Loucy (cell line): ENCODE measurements around the gene MBNL2.

ENCODE experiments used
- CTCF ChIP-seq: fragments of 200-600 bp; sonication (generic); conservative IDR thresholded peaks from 2 replicates; pipeline ENCODE4 v1.5.1; 2014; ENCODE audit warnings: mild to moderate bottlenecking, antibody characterized with exemption, low read length
- EZH2phosphoT487 ChIP-seq: fragments of 200-600 bp; IDR thresholded peaks from 2 replicates; pipeline ENCODE4 v1.6.1; 2018; ENCODE audit warnings: antibody characterized with exemption, mild to moderate bottlenecking, moderate library complexity, borderline replicate concordance

- TF ChIP-seq CTCF = no peak
- TF ChIP-seq EZH2phosphoT487 = no peak
These were observed 36.7 kb downstream of the MBNL2 start for GRCh38 chr13:97258801-97259200.
